GM18873 (cell line): ENCODE measurements around the gene RBM44.
"Not testable (repeated sequence)": the region's sequence is repeated elsewhere in the genome, so short reads cannot be mapped to it uniquely, and the experiment has no call there.

ENCODE experiments used
- ATAC-seq: cut with Tn5 transposase; IDR thresholded peaks from one replicate; pipeline ENCODE4 v1.9.1; 2021; ENCODE audit warnings: mild to moderate bottlenecking, moderate library complexity, moderate number of reproducible peaks; ENCODE audit not compliant: unreplicated experiment, low FRiP score

Gene RBM44

DNA sequence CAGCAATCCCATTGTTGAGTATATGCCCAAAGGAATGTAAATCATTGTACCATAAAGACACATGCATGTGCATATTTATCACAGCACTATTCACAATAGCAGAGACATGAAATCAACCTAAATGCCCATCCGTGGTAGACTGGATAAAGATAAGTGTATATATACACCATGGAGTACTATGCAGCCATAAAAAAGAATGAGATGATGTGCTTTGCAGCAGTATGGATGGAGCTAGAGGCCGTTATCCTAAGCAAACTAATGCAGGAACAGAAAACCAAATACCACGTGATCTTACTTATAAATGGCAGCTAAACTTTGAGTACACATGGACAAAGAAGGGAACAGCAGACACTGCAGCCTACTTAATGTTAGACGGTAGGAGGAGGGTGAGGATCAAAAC lies 42.5 kb downstream of the RBM44 start:
- no peak for ATAC-seq

DNA sequence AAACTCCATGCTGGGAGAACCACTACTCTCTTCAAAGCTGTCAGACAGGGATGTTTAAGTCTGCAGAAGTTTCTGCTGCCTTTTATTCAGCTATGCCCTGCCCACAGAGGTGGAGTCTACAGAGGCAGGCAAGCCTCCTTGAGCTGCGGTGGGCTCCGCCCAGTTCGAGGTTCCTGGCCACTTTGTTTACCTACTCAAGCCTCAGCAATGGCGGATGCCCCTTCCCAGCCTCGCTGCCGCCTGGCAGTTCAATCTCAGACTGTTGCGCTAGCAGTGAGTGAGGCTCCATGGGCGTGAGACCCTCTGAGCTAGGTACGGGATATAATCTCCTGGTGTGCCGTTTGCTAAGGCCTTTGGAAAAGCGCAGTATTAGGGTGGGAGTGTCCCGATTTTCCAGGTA lies 50.4 kb downstream of the RBM44 start:
- not testable (repeated sequence) for ATAC-seq

DNA sequence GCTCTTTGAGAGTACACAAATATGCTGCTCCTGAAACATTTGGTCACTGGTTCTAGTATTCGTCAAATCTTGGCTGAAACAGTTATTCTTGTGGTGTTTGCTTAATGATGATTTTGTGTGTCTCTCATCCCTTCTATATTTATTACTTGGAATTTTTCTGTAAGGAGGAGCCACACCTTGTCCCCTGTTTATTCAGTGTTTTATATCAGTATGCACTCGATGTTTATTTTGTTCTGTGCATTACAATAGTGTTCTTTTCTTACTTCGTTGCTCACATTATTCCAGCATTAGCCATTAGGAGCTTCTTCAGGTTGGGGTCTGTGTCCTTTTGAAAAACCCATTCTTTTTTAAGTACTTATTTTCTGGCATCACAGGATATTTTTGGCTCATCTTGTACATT lies 55.7 kb downstream of the RBM44 start:
- no peak for ATAC-seq

DNA sequence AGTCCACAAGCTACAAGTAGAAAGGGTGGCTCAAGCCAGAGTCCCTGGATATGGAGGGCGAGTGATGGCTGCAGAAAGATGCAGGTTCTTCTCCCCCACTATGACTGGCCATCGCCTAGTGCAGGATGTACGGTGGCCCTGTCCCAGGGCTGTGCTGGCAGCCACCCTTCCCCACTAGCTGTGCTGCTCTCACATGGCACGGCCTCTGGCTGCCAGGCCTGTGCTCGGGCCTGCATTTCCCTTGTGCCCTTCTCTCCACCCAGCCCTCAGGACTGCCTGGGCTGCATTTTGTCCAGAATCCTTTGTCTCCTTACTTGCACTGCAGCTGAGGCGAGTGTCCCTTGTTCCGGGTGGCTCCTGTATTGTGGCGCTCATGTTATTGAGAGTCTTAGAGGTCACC lies 59.2 kb downstream of the RBM44 start:
- ATAC-seq = no peak

DNA sequence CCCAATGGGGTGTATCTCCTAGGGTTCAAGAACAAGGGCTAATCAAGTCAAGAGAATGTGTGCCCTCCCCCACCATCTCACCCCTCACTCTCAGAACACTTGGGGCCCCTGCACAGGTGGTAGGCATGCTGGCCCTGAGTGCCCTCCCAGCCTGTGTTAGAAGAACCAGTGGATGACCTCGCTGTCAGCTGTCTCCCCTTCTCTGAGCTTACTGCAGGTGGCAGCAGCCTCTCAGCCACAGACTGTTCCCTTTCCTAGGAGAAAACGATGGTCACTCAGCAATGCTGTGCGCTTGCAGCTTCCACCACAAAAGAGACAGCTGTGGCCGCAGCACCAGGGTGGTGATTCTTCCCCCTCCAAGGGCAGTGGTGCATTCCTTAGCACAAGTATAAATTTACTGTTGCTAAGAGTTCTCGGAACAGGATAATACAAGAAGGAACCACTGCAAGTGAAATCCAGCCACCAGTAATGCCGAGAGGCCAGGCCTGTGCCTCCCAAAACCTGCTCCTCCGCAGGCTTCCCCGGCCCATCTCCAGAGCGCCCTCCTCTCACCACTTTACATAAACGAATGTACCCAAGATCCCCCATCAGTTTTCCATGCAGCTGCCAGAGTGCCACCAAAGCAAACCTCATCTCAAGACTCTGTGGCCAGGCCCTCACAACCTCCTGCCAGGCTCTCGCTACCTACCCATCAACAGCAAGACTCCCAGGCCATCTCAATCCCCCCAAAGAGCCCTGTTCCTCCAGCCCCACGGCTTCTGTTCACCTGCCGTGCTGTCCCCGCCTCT lies 59.9 kb downstream of the RBM44 start:
- ATAC-seq = no peak

DNA sequence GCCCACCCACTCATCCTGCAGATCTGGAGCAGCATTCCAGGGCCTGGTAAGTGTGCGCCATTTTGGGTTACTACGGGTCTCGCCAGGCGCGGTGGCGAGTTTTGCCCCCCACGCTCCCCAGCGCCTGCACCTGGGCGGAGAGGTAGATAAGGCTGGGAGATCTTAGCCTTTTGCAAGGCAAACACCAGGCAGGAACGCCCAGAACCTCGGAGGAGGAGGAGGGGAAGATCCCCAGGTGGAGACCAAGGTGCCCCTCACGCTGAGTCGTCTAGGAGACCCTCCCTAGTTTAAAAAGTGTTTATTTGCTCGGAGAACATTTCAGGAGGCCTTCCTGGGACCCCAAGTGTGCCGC lies 60.5 kb downstream of the RBM44 start:
- ATAC-seq = no peak

DNA sequence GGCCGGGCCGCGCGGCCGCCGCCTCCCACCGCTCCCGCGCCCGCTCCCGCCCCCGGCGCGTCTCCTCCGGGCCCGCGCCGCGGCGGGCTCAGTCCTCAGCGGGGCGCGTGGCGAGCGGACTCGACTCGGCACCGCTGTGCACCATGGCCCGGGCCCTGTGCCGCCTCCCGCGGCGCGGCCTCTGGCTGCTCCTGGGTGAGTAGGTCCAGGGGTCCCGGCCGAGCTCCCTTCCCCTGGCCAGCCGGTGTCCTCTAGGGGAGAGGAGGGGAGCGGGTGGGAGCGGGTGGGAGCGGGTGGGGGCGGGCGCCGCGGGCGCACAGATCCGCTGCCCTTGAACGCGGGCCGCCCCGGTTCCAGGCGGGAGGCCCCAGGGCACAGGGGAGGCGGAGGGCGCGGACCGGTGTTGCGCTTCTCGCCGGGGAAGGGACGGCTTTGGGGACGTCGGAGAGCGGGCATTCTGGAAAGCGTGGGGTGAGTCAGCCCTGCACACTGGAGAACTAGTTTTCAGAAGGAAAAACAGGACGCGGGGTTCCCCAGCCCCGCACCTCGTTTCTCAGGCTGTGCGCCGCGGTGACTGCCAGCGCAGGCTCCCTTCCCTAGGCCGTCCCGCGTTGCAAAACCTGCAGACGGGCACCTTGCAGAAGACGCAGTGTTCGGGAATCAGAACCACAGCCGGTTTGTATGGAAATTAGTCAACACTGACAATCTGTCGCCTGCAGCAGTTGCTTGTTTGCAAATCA lies 61.1 kb downstream of the RBM44 start, which contains the start of gene RAMP1:
Gene RAMP1 (plus strand): TSS at position 91 of the 740 bp plus-strand sequence. CDS start 53 bp downstream, at position 144.
- ATAC-seq = no peak

DNA sequence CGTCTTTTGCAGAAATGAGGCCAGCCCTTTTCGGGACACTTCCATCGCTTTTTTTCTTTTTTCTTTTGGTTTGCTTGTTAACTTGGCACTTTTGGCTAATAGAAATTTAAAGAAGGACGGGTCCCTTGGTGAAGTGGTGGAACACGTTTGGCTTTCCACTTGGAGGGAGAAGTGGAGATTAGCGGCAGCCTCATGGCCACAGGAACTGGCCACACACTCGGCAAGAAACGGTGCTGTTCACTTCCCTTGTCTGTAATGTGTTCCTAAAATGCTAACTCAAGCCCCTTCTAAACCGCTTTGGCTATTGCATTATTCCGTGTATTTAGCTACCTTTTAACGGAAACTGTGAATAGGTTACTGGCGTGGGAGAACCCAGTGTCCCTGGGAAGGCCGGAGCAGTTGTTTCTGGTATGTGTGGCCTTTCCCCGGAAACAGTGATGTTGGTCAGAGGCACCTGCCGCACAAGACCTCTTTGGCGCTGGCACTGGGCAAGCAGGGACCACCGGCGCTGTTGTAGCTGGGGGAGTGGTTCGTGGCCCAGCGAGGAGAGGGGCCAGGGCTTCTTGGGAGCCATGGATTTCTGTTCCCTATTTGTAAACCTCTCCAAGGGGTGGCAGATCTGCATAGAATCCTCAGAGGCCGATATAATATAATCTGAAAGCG lies 61.8 kb downstream of the RBM44 start:
- ATAC-seq = no peak

DNA sequence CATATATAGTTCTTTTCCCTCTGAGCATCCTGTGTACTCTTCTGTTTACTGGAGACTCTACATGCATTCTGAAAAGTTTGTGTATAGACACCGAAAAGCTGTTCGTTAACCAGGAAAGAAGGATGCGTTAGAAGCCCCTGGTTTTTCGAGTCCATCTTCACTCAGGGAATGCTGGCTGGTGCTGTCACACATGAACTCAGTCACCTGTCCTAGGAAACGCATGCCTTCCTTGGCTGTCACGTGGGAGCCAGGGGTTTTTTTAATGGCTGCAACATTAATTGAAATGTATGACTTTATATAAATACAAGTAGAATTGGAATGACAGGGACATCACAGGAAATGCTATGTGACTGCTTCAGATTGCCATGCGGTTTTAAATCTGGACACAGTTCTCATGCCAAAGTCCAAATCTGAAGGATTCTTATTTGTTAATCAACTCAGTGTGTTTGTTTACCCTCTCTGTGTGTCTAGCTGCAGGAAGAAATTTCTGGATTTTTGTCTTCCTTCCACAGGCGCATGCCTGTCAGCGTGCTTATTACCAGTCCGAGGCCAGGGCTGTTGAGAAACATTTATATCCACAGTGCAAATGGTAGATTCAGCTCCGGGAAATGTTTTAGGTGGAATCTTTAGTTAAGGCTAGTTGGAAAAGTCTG lies 63.4 kb downstream of the RBM44 start:
- ATAC-seq = no peak

DNA sequence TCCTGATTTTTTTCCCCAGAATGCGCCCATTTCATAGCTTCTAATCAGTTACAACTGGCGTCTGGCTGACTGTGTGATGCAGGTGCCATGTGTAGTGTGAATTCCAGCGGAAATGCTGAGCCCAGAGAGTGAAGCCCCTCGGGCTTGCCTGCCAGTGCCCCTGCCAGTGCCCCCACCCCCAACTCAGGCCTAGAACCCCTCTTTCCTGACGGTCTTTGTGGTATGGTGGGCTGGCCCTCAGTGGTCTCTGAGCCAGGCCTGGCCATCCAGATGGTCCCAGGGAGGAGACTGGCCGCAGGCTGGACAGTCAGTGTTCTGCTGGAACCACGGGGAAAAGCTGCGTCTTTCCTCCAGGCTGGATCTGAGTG lies 63.9 kb downstream of the RBM44 start:
- no peak for ATAC-seq

DNA sequence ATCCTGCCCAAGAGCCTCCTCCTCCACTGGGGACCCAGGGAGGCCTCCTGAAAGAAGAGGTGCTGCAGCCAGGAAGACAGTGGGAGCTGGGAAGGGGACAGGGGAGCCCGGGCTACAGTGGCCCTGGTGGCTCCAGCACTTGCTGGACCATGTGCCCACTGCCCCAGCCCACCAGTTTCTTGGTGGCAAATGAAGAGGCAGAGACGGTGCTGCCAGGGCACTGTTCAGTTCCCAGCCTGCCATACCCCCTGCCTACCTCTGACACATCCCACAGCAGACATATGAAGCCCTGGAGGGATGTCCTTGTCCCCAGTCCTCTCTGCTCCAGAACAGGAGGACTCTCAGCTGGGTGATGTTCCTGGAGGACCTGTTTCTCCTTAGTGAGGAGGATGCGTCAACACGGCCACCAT lies 64.5 kb downstream of the RBM44 start:
- ATAC-seq = no peak

DNA sequence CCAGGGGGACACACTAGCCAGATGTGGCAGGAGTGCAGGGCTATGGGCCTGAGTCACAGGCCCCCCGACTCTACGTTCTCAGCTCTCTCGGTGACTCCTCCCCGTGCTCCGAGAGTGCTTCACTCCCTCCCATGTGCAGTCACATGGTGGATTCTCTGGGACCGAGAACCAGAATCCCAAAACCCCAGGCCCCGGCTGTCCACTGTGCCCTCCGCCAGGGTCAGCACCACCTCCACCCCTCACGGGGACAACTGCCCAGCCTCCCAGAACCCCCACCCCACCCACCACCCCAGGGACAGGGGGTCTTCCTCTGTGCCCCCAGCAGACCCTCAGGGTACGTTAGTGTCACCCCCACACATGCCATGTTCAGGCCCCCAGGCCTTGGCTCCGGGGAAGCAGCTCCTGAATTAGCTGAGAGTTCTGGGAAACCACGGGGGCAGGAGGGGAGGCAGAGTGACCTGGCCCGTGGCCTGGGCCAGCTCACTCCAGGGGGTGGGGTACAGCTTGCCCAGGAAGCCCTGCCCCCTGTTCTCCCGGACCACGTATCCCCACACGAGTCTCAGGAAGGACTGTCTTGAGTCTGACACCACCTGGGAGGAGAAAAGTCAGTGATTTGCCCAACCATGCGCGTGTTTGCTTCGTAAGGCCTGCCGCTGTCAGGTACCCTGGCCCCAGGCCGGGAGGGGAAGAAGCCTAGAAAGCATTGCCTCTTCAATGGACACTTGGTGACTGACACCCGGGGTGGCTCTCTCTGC lies 65.3 kb downstream of the RBM44 start:
- ATAC-seq = no peak

DNA sequence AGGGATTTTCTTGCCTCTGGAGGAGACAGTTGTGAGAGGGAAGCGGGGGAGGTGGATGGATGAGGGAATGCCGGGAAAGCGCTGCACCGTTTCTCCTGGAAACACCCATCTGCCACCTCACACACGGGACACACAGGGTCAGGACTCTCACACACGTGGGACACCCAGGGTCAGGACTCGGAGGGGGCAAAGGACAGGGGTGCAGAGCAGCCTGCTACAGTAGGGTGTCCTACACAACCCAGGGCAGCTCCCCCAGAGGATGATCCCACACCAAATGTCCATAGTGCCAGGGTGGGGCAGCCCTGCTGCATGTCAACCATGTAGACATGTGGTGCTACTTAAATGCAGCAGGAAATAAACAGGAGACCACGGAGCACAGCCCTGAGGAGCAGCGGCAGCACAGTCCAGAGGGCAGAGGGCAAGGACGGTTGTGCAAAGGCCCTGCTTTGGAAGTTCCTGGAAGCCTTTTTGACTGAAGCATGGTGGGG lies 65.9 kb downstream of the RBM44 start:
- ATAC-seq = no peak

DNA sequence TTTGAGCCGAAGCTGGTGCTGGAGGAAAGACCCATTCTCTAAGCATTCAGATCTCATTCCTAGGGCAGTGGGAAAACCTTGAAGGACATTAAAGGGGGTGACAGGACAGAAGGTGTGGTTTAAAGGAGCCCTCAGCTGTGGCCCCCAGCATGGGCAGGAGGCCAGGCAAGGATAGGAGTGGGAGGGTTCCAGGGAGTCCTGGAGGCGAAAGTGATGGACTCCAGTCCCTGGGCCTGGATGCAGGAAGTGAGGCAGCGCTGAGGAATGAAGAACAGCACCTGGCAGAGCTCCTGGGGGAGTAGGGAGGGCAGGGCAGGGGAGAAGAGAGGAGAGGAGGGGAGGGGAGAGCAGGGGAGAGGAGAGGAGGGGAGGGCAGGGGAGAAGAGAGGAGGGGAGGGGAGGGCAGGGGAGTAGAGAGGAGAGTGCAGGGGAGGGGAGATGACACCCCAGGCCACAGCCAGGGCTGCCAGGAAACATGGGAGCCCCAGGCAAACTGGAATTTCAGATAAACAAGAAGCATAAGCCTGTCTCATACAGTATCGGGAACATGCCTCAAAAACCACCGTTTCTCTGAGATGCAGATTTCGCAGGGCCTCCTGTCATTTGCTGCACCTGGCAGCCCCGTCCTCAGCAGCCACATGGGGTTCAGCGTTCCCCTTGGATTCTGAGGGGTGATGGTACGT lies 66.5 kb downstream of the RBM44 start:
- ATAC-seq = no peak

DNA sequence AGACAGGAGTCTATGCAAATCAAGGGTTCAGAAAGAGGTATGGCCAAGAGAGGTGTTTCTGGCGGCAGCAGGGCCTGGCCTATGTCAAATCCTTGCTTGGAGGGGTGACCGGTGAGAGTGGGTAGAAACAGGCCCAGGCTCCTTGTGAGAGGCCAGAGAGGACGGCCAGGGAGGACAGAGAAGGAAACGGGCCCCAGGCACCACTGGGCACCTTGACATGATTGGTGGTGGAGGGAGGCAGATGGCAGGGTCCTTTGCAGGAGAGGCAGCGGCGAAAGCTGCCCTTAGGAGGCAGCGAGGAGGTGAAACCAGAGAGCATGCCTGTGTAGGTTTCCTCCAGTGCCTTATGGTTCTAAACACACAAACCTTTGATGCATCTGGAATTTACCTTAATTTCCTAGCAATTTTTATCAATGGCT lies 67.1 kb downstream of the RBM44 start:
- no peak for ATAC-seq

DNA sequence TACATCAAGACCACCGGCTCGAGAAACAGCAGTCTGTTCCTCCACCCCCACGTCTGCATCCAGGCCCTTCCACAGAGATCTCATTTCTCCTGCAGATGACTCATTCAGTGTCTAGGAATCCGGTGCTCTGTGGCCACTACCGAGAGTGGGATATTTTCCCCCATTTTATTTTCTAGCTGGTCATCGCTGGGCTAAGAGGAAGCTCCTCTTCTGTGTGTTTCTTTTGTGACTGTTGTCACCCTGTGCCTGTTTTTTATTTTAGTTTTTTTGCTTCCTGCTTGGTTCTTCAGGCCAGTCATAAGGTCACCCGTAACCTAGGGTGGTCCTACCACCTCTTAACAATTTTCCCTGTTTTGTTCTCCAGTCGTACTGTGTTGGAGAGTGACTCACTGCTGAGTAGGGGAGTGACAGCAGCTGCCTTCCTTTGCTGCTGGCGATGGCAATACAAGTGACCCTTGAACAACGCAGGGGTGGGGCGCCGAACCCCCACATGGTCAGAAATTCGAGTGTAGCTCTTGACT lies 67.6 kb downstream of the RBM44 start:
- no peak for ATAC-seq

DNA sequence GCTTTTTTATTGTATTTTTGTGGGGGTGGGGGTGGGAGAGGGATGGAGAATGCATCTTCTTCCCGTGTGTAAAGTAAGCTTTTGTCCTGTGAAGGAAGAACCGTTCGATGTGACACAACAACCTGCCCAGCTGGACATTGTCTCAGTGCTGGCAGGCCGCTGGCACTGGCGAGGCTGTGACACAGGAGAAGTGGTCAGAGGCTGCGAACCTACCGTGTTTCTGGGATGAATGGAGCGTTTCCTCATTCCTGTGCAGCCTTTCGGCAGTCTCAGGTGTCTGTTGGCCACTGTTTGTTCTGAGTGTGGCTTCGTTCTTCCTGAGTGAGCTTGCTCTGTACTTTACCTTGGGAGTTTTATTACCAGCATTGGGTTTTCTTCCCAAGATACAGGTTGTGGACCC lies 68.9 kb downstream of the RBM44 start:
- ATAC-seq = no peak

DNA sequence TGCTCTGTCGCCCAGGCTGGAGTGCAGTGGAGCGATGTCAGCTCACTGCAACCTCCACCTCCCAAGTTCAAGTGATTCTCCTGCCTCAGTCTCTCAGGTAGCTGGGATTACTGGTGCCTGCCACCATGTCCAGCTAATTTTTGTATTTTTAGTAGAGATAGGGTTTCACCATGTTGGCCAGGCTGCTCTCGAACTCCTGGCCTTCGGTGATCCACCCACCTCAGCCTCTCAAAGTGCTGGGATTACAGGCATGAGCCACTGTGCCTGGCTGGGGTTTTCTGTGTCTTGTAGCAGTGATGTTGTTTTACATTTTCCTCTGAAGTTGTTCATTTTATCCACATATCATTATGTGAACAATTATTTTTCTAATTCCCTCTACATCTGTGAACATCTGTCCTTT lies 69.5 kb downstream of the RBM44 start:
- not testable (repeated sequence) for ATAC-seq

DNA sequence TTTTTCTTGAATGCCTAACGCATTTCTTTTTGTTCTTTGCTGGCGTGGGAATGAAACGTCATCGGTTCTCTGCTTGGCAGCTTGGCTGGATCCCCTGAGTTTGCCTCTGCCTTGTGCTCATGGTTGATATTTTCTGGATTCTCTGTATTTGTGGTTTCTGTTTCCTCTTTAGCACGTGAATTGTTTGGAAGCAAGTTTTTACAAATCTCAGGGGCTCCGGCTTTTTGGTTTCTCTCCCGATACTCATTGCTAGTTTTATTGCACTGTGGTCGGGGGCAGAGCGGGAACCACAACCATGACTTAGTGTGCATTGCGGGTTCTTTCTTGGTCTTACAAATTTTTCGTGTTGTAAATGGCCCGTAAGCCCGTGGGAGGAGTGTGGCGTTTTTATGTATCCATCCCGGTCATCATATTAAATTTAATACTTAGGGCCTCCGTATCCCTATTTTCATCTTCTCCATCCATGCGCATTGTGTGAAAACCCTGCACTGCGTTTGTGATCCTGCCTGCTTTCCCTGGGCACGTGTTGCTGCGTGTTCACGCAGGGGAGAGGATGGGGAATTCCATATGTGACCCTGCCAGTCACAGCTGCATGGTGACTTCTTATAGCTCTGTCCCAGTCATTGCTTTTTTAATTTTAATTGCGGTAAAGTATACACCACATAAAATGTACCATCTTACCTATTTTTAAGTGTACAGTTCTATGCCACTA lies 70.2 kb downstream of the RBM44 start:
- ATAC-seq = no peak
